ENCODE measurements around the gene ROR1.
A peak's percentile ranks its signal among the peaks of the same experiment; 100 is the strongest.
"Not testable (repeated sequence)": the region's sequence is repeated elsewhere in the genome, so short reads cannot be mapped to it uniquely, and the experiment has no call there.

Gene ROR1

GRCh38 chr1:63816217-63816815 is 42.5 kb downstream of the ROR1 start:
- H3K4me3 ChIP-seq (ENCODE audit: low read depth in 1 of 2, low read length in 2 of 2); H3K27me3 ChIP-seq (ENCODE audit: control insufficient read depth in 1 of 2, insufficient read depth in 2 of 2, low read length in 2 of 2); H3K9me3 ChIP-seq (ENCODE audit: low read length); H3K36me3 ChIP-seq (ENCODE audit: insufficient read depth, low read length); H3K9ac ChIP-seq (ENCODE audit: low read length); H3K27ac ChIP-seq (ENCODE audit: low read depth, low read length): not testable (repeated sequence)
- H3K4me1 ChIP-seq (ENCODE audit: insufficient read depth, low read length): peaks cover 78% of the 10 kb centered on the region

GRCh38 chr1:63817152-63817667 is 43.4 kb downstream of the ROR1 start:
- Histone ChIP-seq H3K27me3 (ENCODE audit: control insufficient read depth in 1 of 2, insufficient read depth in 2 of 2, low read length in 2 of 2) (no peaks in the 10 kb centered on the region), H3K4me3 (ENCODE audit: low read depth in 1 of 2, low read length in 2 of 2) (no peak overlapping the region), H3K4me1 (ENCODE audit: insufficient read depth, low read length) (peaks cover 78% of the 10 kb centered on the region), H3K36me3 (ENCODE audit: insufficient read depth, low read length) (no peaks in the 10 kb centered on the region), H3K9ac (ENCODE audit: low read length) (no peak overlapping the region), H3K9me3 (ENCODE audit: low read length) (no peaks in the 10 kb centered on the region), H3K27ac (ENCODE audit: low read depth, low read length) (no peak overlapping the region)

GRCh38 chr1:63817700-63818099 is 43.9 kb downstream of the ROR1 start:
- Histone ChIP-seq H3K27ac (ENCODE audit: low read depth, low read length) (no peak overlapping the region), H3K4me3 (ENCODE audit: low read depth in 1 of 2, low read length in 2 of 2) (no peak overlapping the region), H3K4me1 (ENCODE audit: insufficient read depth, low read length) (peaks cover 75% of the 10 kb centered on the region), H3K27me3 (ENCODE audit: control insufficient read depth in 1 of 2, insufficient read depth in 2 of 2, low read length in 2 of 2) (no peaks in the 10 kb centered on the region), H3K9me3 (ENCODE audit: low read length) (no peaks in the 10 kb centered on the region), H3K9ac (ENCODE audit: low read length) (no peak overlapping the region), H3K36me3 (ENCODE audit: insufficient read depth, low read length) (no peaks in the 10 kb centered on the region)

GRCh38 chr1:63818567-63819325 is 44.9 kb downstream of the ROR1 start:
- Histone ChIP-seq H3K4me1 (ENCODE audit: insufficient read depth, low read length) (peaks cover 64% of the 10 kb centered on the region), H3K4me3 (ENCODE audit: low read depth in 1 of 2, low read length in 2 of 2) (no peak overlapping the region), H3K9me3 (ENCODE audit: low read length) (no peaks in the 10 kb centered on the region), H3K9ac (ENCODE audit: low read length) (no peak overlapping the region), H3K27ac (ENCODE audit: low read depth, low read length) (no peak overlapping the region), H3K36me3 (ENCODE audit: insufficient read depth, low read length) (no peaks in the 10 kb centered on the region), H3K27me3 (ENCODE audit: control insufficient read depth in 1 of 2, insufficient read depth in 2 of 2, low read length in 2 of 2) (no peaks in the 10 kb centered on the region)

GRCh38 chr1:63819795-63820194 is 46.0 kb downstream of the ROR1 start:
- H3K4me3 ChIP-seq (ENCODE audit: low read depth in 1 of 2, low read length in 2 of 2): no peak overlapping the region
- H3K27ac ChIP-seq (ENCODE audit: low read depth, low read length): no peak overlapping the region
- H3K9ac ChIP-seq (ENCODE audit: low read length): no peak overlapping the region
- H3K36me3 ChIP-seq (ENCODE audit: insufficient read depth, low read length): no peaks in the 10 kb centered on the region
- no peaks in the 10 kb centered on the region for H3K27me3 ChIP-seq (ENCODE audit: control insufficient read depth in 1 of 2, insufficient read depth in 2 of 2, low read length in 2 of 2)
- H3K4me1 ChIP-seq (ENCODE audit: insufficient read depth, low read length): peaks cover 56% of the 10 kb centered on the region
- no peaks in the 10 kb centered on the region for H3K9me3 ChIP-seq (ENCODE audit: low read length)

GRCh38 chr1:63821091-63822005 is 47.5 kb downstream of the ROR1 start:
- Histone ChIP-seq H3K36me3 (ENCODE audit: insufficient read depth, low read length) (no peaks in the 10 kb centered on the region), H3K27me3 (ENCODE audit: control insufficient read depth in 1 of 2, insufficient read depth in 2 of 2, low read length in 2 of 2) (no peaks in the 10 kb centered on the region), H3K9ac (ENCODE audit: low read length) (no peak overlapping the region), H3K4me3 (ENCODE audit: low read depth in 1 of 2, low read length in 2 of 2) (peak overlapping the region in 1 of 2 donors; percentile 35), H3K9me3 (ENCODE audit: low read length) (no peaks in the 10 kb centered on the region), H3K27ac (ENCODE audit: low read depth, low read length) (peak overlapping the region; percentile 35), H3K4me1 (ENCODE audit: insufficient read depth, low read length) (peaks cover 45% of the 10 kb centered on the region)

- Histone ChIP-seq H3K4me1 (ENCODE audit: insufficient read depth, low read length) (peaks cover 40% of the 10 kb centered on the region), H3K4me3 (ENCODE audit: low read depth in 1 of 2, low read length in 2 of 2) (no peak overlapping the region), H3K9ac (ENCODE audit: low read length) (no peak overlapping the region), H3K9me3 (ENCODE audit: low read length) (no peaks in the 10 kb centered on the region), H3K27ac (ENCODE audit: low read depth, low read length) (no peak overlapping the region), H3K27me3 (ENCODE audit: control insufficient read depth in 1 of 2, insufficient read depth in 2 of 2, low read length in 2 of 2) (no peaks in the 10 kb centered on the region), H3K36me3 (ENCODE audit: insufficient read depth, low read length) (no peaks in the 10 kb centered on the region)
These were observed 48.7 kb downstream of the ROR1 start for GRCh38 chr1:63822540-63822939.

- no peak overlapping the region for H3K9ac ChIP-seq (ENCODE audit: low read length)
- H3K36me3 ChIP-seq (ENCODE audit: insufficient read depth, low read length): no peaks in the 10 kb centered on the region
- H3K27ac ChIP-seq (ENCODE audit: low read depth, low read length): no peak overlapping the region
- peaks cover 45% of the 10 kb centered on the region for H3K4me1 ChIP-seq (ENCODE audit: insufficient read depth, low read length)
- no peaks in the 10 kb centered on the region for H3K27me3 ChIP-seq (ENCODE audit: control insufficient read depth in 1 of 2, insufficient read depth in 2 of 2, low read length in 2 of 2)
- H3K9me3 ChIP-seq (ENCODE audit: low read length): no peaks in the 10 kb centered on the region
- H3K4me3 ChIP-seq (ENCODE audit: low read depth in 1 of 2, low read length in 2 of 2): no peak overlapping the region
These were observed 50.6 kb downstream of the ROR1 start for GRCh38 chr1:63824451-63824850.

GRCh38 chr1:63825111-63825510 is 51.3 kb downstream of the ROR1 start:
- Histone ChIP-seq H3K27me3 (ENCODE audit: control insufficient read depth in 1 of 2, insufficient read depth in 2 of 2, low read length in 2 of 2) (no peaks in the 10 kb centered on the region), H3K4me1 (ENCODE audit: insufficient read depth, low read length) (peaks cover 52% of the 10 kb centered on the region), H3K9ac (ENCODE audit: low read length) (no peak overlapping the region), H3K4me3 (ENCODE audit: low read depth in 1 of 2, low read length in 2 of 2) (no peak overlapping the region), H3K9me3 (ENCODE audit: low read length) (no peaks in the 10 kb centered on the region), H3K27ac (ENCODE audit: low read depth, low read length) (no peak overlapping the region), H3K36me3 (ENCODE audit: insufficient read depth, low read length) (no peaks in the 10 kb centered on the region)

GRCh38 chr1:63826246-63826861 is 52.5 kb downstream of the ROR1 start:
- H3K4me3 ChIP-seq (ENCODE audit: low read depth in 1 of 2, low read length in 2 of 2); H3K9me3 ChIP-seq (ENCODE audit: low read length); H3K9ac ChIP-seq (ENCODE audit: low read length); H3K36me3 ChIP-seq (ENCODE audit: insufficient read depth, low read length); H3K27me3 ChIP-seq (ENCODE audit: control insufficient read depth in 1 of 2, insufficient read depth in 2 of 2, low read length in 2 of 2); H3K27ac ChIP-seq (ENCODE audit: low read depth, low read length): not testable (repeated sequence)
- peaks cover 50% of the 10 kb centered on the region for H3K4me1 ChIP-seq (ENCODE audit: insufficient read depth, low read length)
